ENCODE measurements around the gene DENND1A. TPM values are rescaled to one million over a fixed set of nuclear protein-coding genes. Genes with fewer than 3 reads are reported as not detected.

The DENND1A gene
- total and polyA plus RNA-seq, 11 donors, result 9.8 to 24.0 (median 14.7) TPM

DNA sequence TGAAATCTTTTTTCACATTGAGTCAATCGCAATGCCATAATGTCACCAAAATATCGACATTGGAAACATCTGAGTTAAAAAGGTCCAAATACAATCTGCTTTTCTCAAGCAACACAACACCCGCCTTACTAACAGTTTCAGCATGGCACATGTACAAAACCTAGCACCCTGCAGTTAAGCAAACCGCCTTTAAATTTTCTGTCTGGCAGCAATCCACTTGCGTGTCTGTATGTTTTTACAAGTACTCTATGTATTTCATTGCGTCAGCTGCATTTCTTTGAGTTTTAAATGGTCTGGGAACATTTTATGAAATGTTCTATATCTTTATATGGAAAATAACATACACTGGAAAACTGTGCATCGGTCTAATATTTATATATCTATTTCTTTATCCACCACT lies 134.6 kb downstream of the DENND1A start:
- H3K27me3 ChIP-seq, result no peaks in the 10 kb centered on the region
- H3K27ac ChIP-seq, result no peak overlapping the region
- no peak for ATAC-seq
- WGBS, 4 donors, result 95 to 96% (median 96%) methylated on average over 7 of the region's 7 CpGs
- DNase-seq, result no peak
- H3K4me3 ChIP-seq, result no peak overlapping the region
- no peaks in the 10 kb centered on the region for H3K9me3 ChIP-seq
- H3K36me3 ChIP-seq, result no peaks in the 10 kb centered on the region
- TF ChIP-seq CTCF (IDR thresholded peaks at IDR 0.05), result no peak
- TF ChIP-seq POLR2A (IDR thresholded peaks at IDR 0.05), result no peak
- peaks cover 0 to 5% (median 0%) of the 10 kb centered on the region in 12 donors for H3K4me1 ChIP-seq
- intact Hi-C loops (cut with DNase I), result no loop called here

DNA sequence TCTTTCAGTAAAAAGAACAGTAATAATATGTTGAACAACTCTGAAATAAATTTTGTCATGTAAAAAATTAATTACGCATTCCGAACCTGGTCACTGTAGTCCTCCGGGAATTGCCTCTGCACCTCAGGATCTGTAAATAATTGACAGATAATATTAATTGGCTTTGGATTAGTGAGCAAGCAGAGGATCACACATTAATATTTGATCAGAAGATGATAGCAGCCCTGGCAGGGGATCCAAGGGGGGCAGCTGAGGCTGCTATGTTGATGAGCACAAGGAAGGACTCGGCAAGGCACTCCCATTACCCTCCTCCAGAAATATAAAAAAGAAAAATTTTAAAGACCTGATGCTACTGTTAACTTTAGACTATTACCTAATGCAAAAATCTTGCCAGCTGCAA lies 137.4 kb downstream of the DENND1A start:
- TF ChIP-seq CTCF (IDR thresholded peaks at IDR 0.05), result no peak
- no peak for TF ChIP-seq POLR2A (IDR thresholded peaks at IDR 0.05)

GRCh38 chr9:123789554-123790292 lies 140.2 kb downstream of the DENND1A start:
- TF ChIP-seq POLR2A (IDR thresholded peaks at IDR 0.05), result no peak
- TF ChIP-seq CTCF (IDR thresholded peaks at IDR 0.05), result no peak
- intact Hi-C loops (cut with DNase I), result no loop called here
- ATAC-seq, result no peak
- H3K27ac ChIP-seq, result no peak overlapping the region
- no peak overlapping the region for H3K4me3 ChIP-seq
- 94 to 97% (median 96%) methylated on average over 5 of the region's 5 CpGs for WGBS, 4 donors
- no peaks in the 10 kb centered on the region for H3K27me3 ChIP-seq
- H3K9me3 ChIP-seq, result no peaks in the 10 kb centered on the region
- no peaks in the 10 kb centered on the region for H3K36me3 ChIP-seq
- DNase-seq, result no peak
- no peaks in the 10 kb centered on the region for H3K4me1 ChIP-seq

More for the DNA sequence above, 137.4 kb downstream of the DENND1A start:
- Histone ChIP-seq H3K4me3 (no peak overlapping the region), H3K4me1 (peaks cover 0 to 4% (median 0%) of the 10 kb centered on the region in 12 donors), H3K36me3 (no peaks in the 10 kb centered on the region), H3K27me3 (no peaks in the 10 kb centered on the region), H3K9me3 (no peaks in the 10 kb centered on the region), H3K27ac (no peak overlapping the region)
- no peak for DNase-seq
- intact Hi-C loops (cut with DNase I), result no loop called here
- no peak for ATAC-seq
- WGBS, 4 donors, result 97 to 98% (median 98%) methylated on average over 4 of the region's 4 CpGs

- Histone ChIP-seq H3K36me3 (no peaks in the 10 kb centered on the region), H3K4me3 (no peak overlapping the region), H3K4me1 (no peaks in the 10 kb centered on the region), H3K9me3 (no peaks in the 10 kb centered on the region), H3K27me3 (no peaks in the 10 kb centered on the region), H3K27ac (no peak overlapping the region)
- no peak for TF ChIP-seq CTCF (IDR thresholded peaks at IDR 0.05)
- TF ChIP-seq POLR2A (IDR thresholded peaks at IDR 0.05), result no peak
- no peak for DNase-seq
- ATAC-seq, result no peak
- 88 to 97% (median 92%) methylated on average over 1 of the region's 1 CpG for WGBS, 4 donors
- intact Hi-C loops (cut with DNase I), result no loop called here
These were observed 142.5 kb downstream of the DENND1A start for GRCh38 chr9:123787416-123787815.

Data from heart left ventricle (tissue), 16 donors.